Progenitor cell of endocrine pancreas (in vitro differentiated cells): ENCODE measurements around the gene MAML2. TPM values are rescaled to one million over a fixed set of nuclear protein-coding genes. Genes with fewer than 3 reads are reported as not detected.

Experiments used
- DNase-seq: peaks from one replicate; pipeline ENCODE4 v3.0.0; 2021; ENCODE audit warnings: low spot score; ENCODE audit not compliant: unreplicated experiment
- H3K27ac Mint-ChIP-seq: 2 replicates; pipeline ENCODE4 v1.8.0; 2021; ENCODE audit warnings: mild to moderate bottlenecking, moderate library complexity, mixed read lengths
- H3K27me3 Mint-ChIP-seq: 2 replicates; pipeline ENCODE4 v1.8.0; 2021; ENCODE audit warnings: mixed read lengths
- H3K36me3 Mint-ChIP-seq: 2 replicates; pipeline ENCODE4 v1.8.0; 2022; ENCODE audit warnings: mixed read lengths; ENCODE audit not compliant: insufficient read depth
- H3K4me1 Mint-ChIP-seq: 2 replicates; pipeline ENCODE4 v1.8.0; 2021; ENCODE audit warnings: low read depth, mixed read lengths
- H3K4me3 Mint-ChIP-seq: 2 replicates; pipeline ENCODE4 v1.8.0; 2021; ENCODE audit warnings: low read depth, mild to moderate bottlenecking, moderate library complexity, mixed read lengths
- H3K9me3 Mint-ChIP-seq: 2 replicates; pipeline ENCODE4 v1.8.0; 2021; ENCODE audit warnings: low read depth, mixed read lengths
- CTCF ChIP-seq: fragments of 200-600 bp; sonication (generic); IDR thresholded peaks from one replicate; pipeline ENCODE4 v1.5.0; 2021; ENCODE audit warnings: antibody characterized with exemption, mild to moderate bottlenecking; ENCODE audit not compliant: unreplicated experiment
- total RNA-seq: library from RNA; stranded (reverse); gene quantifications from 2 replicates; pipeline ENCODE4 v1.2.1, GENCODE V29; 2021

Gene MAML2
- total RNA-seq, 1 donor from 2014 or later = 17.6 TPM

GRCh38 chr11:96122601-96123074, 220.4 kb downstream of the MAML2 start:
- no peaks in the 10 kb centered on the region for H3K36me3 Mint-ChIP-seq
- H3K27me3 Mint-ChIP-seq = no peaks in the 10 kb centered on the region
- no peak for TF ChIP-seq CTCF
- DNase-seq = no peak
- H3K4me3 Mint-ChIP-seq = no peak overlapping the region
- no peaks in the 10 kb centered on the region for H3K9me3 Mint-ChIP-seq
- H3K27ac Mint-ChIP-seq = no peak overlapping the region
- H3K4me1 Mint-ChIP-seq = peaks cover 18% of the 10 kb centered on the region

- no peak for TF ChIP-seq CTCF
- no peak for DNase-seq
- Mint-ChIP-seq H3K4me1 (peaks cover 19% of the 10 kb centered on the region), H3K27ac (no peak overlapping the region), H3K36me3 (no peaks in the 10 kb centered on the region), H3K4me3 (no peak overlapping the region), H3K9me3 (no peaks in the 10 kb centered on the region), H3K27me3 (no peaks in the 10 kb centered on the region)
Observed at GRCh38 chr11:96119211-96119610, 223.8 kb downstream of the MAML2 start.

- no peak for TF ChIP-seq CTCF
- DNase-seq = no peak
- no peaks in the 10 kb centered on the region for H3K36me3 Mint-ChIP-seq
- no peak overlapping the region for H3K4me3 Mint-ChIP-seq
- no peaks in the 10 kb centered on the region for H3K9me3 Mint-ChIP-seq
- peak overlapping the region; percentile 60 for H3K27ac Mint-ChIP-seq
- H3K27me3 Mint-ChIP-seq = no peaks in the 10 kb centered on the region
- peaks cover 20% of the 10 kb centered on the region for H3K4me1 Mint-ChIP-seq
Observed at GRCh38 chr11:96116376-96116775, 226.6 kb downstream of the MAML2 start.

GRCh38 chr11:96114178-96115064, 228.6 kb downstream of the MAML2 start:
- Mint-ChIP-seq H3K36me3 (no peaks in the 10 kb centered on the region), H3K27me3 (no peaks in the 10 kb centered on the region), H3K27ac (no peak overlapping the region), H3K9me3 (no peaks in the 10 kb centered on the region), H3K4me1 (peaks cover 27% of the 10 kb centered on the region), H3K4me3 (no peak overlapping the region)
- TF ChIP-seq CTCF = no peak
- DNase-seq = no peak

- Mint-ChIP-seq H3K36me3 (no peaks in the 10 kb centered on the region), H3K9me3 (no peaks in the 10 kb centered on the region), H3K4me1 (peaks cover 27% of the 10 kb centered on the region), H3K4me3 (no peak overlapping the region), H3K27ac (no peak overlapping the region), H3K27me3 (no peaks in the 10 kb centered on the region)
- DNase-seq = no peak
- no peak for TF ChIP-seq CTCF
Observed at GRCh38 chr11:96113193-96113681, 229.8 kb downstream of the MAML2 start.
